HG02610 (cell line): ENCODE results near the gene OSER1.
A peak's percentile ranks its signal among the peaks of the same experiment; 100 is the strongest.
"Not testable (repeated sequence)": the region's sequence is repeated elsewhere in the genome, so short reads cannot be mapped to it uniquely, and the experiment has no call there.

Experiments used
- ATAC-seq: cut with Tn5 transposase; IDR thresholded peaks from one replicate; pipeline ENCODE4 v1.9.1; 2021; ENCODE audit warnings: mild to moderate bottlenecking, moderate library complexity; ENCODE audit not compliant: unreplicated experiment

The OSER1 gene

DNA sequence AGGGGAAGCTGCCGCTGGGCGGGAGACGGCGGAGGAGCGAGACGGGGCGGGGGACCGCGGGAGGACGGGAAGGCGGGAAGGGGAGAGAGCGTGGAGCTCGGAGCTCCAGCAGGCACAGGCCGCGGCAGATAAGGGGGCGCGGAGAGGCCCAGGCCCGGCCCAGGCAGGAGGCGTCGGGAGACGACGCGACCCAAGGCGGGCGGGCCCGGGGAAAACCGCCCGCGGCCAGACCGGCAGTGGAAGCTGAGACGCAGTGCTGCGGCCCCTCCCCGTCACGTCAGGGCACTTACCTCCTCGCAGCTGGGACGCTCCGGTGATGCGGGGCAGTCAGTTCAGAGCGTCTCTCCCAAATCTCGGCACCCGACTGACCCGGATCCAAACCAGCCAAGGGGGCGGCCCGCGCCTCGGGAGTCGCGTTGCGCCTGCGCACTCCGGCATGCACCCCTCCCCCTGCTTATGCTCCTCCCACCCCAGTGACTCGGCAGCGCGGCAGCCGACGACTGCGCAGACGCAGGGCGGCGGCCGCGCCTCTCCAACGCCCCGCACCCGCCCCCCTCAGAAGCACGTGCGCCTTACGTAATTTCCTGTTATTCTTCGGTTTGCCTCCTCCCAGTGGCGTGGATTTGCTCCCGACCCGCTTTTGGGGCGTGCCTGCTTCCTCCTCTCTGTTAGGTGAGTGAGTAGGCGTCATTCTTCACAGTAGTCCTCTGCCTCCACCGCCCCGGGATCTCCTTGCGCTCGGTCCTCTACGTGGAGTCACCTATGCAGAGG lies at the start of gene OSER1:
Gene OSER1 (minus strand): TSS at position 366 of the 771 bp plus-strand sequence. CDS start 3,814 bp downstream, outside the sequence.
- peak; percentile 86 for ATAC-seq

DNA sequence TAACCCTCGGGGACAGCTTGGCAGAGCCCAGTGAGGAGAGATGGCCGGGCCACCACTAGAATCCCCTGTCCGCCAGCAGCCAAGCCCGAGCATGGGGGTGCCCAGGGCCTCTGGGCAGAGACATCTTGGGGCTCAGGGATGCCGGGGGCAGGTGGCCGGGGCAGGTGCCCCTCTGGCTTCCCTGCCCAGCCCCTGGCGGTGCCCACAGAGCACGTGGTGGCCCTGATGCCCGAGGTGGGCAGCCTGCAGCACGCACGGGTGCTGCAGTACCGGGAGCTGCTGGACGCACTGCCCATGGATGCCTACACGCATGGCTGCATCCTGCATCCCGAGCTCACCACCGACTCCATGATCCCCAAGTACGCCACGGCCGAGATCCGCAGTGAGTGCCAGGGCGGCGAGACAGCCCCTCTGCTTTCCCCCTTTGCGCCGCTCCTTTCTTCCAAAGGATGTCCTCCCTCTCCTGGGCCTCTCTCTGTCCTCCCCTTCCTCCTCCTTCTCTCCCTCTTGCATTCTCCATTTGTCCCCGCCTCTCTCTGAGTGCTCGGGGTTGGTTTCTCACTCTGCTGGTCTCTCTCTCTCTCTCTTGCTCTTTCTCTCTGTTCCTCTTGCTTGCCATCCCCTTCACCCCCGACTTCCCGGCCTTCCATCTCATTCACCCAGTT lies 47.8 kb upstream of the OSER1 start:
- ATAC-seq = no peak

DNA sequence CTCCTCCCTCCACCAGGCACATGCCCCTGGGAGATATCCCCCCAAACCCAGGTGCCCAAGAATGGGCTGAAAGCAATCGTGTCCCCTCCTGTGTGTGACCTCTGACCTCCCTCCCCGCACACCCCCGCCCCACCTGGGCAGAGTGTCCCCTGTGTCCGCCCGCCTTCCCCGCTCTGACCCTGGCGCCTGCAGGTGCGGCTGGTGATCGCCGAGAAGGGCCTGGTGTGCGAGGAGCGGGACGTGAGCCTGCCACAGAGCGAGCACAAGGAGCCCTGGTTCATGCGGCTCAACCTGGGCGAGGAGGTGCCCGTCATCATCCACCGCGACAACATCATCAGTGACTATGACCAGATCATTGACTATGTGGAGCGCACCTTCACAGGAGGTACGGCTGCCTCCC lies 46.4 kb upstream of the OSER1 start:
- ATAC-seq = no peak

DNA sequence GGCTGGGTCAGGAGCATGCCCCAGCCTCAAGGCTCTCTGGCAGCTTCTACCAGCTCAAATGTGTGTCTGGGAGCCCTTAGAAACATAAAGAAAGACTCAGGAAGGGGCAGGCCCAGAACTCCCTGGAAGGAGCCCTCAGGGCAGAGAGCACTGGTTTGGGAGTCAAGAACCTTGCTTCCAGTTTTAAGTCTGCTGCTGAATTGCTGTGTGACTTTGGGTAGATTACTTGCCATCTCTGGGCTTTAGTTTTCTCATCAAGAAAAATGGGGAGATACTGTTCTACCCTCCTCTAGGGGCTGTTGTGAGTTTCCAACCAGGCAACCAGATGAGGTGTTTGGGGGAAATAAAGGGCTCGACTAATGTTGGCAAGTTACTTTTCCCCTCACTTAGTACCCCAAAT lies 45.4 kb upstream of the OSER1 start:
- no peak for ATAC-seq

DNA sequence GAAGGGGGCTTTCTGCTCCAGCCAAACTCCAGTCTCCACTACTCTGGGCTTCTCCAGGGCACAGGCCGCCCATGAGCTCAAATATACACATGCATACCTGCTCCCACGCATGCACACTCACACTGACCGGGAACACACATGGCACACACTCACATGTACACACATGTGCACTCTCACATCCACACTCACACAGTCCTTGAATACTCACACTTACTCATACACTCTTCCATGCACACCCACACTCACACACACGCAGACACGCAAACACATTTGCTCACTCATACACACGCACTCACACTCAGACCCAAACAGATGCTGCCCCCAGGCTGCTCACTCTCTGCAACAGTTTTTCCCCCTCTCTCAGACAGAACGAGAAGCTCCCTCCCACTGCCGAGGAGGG lies 43.5 kb upstream of the OSER1 start:
- ATAC-seq = no peak

DNA sequence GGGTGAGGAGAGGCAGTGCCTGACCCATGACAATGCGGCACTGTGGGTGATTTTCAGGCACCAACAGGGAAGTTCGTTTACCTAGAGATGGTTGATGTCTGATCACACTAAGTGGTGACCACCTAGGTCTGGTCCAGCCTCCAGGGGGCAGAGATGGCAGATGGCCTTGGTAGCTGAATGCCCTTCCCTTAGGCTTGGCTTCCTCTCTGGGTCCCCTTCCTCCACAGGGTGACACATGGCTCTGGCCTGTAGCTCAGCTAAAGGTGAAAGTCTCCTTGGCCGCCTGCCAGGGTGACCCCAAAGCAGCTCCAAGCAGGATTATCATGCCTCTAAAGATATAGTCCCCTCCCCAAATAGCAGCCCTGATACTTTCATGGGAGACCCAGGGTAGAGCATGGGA lies 43.0 kb upstream of the OSER1 start:
- no peak for ATAC-seq

DNA sequence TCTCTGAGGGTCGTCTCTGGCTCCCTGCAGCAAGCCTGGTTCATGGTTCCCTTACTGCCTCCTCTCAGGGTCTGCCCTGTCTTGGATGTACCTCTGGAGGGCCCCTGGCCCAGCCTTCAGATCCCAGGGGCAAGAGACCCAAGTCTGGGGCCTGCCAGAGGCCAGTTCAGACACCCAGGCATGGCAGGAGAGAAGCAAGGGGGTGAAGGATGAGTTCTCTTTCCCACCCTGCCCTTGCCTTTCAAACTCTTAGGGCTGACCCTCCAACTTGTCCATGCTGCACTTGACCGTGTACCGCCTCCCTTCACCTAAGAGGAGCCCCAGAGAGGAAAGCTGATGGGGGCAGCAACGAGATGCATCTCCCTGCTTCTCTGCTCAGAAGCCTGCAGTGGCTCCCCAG lies 40.7 kb upstream of the OSER1 start:
- no peak for ATAC-seq

DNA sequence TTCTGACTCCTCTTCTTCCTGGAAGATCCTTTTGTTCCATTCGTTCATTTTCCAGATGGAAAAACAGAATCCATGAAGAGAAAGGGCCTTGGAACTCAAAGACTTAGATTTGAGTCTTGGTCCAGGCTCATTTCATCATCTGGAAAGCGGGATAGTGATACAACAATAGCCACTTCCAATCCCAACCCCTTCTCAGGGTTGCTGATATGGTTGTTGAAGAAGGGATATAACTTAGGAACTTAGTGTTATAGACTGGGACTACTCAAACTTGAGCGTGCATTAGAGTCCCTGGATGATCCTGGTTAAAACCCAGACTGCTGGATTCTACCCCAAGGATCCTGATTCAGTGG lies 37.8 kb upstream of the OSER1 start:
- no peak for ATAC-seq

DNA sequence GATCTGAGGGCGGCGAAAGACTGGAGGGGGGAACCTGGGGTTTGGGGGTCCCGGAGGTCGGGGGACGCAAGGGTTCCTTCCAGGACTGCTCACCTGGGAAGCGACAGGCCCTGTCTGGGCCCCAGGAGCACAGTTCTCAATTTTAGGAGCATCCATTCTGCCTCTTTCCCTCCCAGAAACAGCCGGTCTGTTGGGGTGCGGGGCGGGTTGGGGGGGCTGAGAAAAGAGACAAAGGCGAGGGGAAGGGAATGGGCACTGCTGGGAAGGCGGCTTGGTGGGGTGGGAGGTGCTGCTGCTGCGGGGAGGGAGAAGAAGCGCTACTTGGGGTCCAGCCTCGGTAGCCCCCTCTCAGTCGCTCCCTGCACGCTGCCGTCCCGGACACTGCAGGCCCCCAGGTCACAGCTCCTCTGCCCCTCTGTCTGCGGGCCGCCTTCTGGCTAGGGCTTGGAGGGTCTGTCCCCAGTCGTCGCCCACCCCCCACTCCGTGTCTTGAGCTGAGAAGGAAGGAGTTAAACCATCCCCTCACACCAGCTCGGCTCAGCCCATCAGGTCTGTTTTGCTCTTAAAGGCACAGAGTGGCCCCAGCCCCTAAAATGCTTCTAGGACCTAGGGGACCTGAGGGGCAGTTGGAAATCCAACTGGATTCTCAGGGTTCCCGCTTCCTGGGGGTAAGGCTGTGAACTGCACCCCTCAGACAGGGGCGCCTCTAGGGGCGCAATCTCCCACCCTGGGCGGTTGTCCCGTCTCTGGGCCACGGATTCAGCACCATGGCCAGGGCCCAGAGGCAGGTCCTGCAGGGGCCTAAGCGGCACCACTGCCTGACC lies 37.2 kb upstream of the OSER1 start:
- no peak for ATAC-seq

DNA sequence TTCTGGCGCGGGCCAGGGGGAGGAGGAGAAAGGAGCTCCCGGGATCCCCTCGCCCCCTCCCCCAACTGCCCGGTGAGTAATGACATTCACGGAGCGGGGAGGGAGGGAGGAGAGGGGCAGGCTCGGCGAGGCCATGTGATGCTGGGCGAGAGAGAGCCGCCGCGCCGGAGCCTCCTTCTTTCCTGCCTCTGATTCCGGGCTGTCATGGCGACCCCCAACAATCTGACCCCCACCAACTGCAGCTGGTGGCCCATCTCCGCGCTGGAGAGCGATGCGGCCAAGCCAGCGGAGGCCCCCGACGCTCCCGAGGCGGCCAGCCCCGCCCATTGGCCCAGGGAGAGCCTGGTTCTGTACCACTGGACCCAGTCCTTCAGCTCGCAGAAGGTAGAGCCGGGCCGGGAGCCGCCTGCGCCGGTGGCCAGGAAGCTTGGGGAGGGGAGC lies 36.6 kb upstream of the OSER1 start, which contains the start of gene GDAP1L1:
Gene GDAP1L1 (plus strand): TSS at position 178 of the 441 bp plus-strand sequence. CDS start 27 bp downstream, at position 205.
- no peak for ATAC-seq

DNA sequence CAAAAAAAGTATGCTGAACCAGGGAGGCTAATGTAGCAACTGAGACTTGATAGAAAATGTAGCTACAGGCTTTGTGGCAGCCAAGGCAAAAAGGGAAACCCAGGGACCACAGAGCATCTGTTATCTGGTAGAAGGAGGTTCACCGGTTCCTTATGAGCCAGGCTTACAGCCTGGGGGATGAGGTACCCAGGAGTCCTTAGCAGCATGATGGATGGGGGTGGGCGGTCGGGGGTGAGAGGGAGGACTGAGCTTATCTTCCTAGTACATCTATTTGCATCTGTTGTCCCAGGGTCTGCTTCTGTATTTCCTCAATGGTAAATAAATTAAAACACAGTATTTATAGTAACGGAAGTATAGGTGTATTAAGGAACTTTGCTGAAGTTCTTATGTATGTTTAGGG lies 35.4 kb upstream of the OSER1 start:
- no peak for ATAC-seq

DNA sequence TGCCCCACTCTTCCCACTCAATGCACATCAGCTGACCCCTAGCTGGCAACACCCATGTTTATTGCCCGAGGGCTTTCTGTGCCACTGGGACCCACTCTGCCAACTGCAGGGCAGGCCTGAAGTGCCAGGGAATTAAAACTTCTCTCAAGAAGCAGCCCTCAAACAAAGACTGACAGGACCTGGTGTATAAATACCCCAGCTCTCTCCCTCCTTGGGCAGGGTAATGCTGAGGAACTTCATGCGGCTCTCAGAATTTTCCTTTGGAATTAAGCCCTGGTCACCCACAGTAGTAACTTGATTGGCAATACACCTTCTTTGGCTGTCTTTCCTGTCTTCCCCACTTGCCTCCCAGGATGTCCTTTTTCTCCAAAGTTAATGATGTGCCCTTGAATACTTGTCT lies 31.2 kb upstream of the OSER1 start:
- ATAC-seq = no peak

DNA sequence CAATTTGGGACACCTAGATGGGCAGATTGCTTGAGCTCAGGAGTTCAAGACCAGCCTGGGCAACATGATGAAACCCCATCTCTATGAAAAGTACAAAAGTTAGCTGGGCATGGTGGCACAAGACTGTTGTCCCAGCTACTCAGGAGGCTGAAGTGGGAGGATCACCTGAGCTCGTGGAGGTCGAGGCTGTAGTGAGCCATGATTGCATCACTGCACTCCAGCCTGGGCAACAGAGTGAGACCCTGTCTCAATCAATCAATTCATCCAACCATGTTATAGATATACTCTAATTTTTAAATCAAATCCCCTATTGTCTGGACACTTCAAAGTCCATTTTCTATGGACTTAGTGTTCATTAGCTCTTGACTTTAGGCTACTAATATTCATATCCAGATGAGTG lies 26.3 kb upstream of the OSER1 start:
- not testable (repeated sequence) for ATAC-seq

DNA sequence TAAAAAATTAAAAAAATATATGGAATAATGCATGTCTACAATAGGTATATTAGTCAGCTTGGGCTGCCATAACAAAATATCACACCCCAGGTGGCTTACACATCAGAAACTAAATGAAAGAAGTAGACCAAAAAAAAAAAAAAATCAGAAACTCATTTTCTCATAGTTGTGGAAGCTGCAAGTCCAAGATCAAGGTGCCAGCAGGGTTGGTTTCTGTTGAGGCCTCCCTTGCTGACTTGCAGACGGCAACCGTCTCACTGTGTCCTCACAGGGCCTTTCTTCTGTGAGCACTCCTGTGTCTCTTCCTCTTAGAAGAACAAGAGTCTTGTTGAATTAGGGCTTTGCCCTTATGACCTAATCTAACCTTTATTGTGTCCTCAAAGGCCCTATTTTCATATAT lies 25.1 kb upstream of the OSER1 start:
- no peak for ATAC-seq

DNA sequence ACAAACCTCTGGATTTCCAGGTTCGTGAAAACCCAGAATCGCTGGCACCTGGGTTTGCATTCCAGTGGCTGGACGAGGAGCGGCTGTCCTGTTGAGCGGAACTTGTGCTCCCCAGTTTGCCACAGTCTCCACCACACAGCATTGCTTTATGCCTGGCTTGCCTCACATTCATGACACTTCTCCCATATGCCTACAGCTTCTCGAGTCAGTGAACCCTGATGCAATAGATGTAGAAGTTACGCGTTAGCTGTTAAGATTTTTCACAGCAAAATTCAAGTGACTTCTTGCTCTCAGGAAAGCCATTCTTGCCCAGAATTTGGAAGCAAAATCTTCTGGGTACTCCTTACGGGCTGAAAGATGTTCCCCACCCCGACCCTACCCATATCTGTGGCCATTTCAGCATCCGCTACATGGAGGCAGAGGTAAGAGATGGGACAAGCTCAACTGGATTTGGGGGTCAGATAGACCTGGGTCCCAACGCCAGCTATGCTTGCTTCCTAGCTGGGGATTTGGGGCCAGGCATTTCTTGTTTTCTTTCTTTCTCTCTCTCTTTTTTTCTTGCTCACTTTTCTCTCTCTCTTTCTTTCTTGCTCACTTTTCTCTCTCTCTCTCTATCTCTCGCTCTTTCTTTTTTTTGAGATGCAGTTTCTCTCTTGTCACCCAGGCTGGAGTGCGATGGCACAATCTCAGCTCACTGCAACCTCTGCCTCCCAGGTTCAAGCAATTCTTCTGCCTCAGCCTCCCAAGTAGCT lies 24.2 kb upstream of the OSER1 start:
- no peak for ATAC-seq

DNA sequence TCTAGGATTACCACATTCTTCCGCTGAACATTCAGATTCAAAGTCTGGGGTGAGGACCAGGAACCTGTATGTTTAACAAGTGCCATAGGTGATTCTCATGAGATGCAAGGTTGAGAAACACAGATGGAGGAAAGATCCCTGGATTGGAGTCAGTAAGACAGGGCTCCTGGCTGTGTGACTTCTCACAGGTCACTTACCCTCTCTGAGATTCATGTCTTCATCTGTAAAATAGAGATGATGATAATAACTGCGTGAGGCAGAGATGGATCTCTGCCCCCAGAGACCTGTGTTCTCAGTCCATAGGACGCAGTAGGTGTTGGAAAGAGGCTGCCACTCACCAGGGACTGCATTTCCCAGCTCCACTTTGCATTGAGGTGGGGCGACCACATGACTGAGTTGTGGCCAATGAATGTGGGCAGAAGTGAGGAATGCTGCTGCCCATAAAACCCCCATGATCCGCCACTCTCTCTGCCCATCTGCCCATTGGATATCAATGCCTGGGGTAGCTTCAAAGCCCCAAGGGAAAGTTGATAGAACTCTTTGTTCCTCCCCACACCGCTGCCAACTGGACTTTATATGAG lies 23.0 kb upstream of the OSER1 start:
- no peak for ATAC-seq

DNA sequence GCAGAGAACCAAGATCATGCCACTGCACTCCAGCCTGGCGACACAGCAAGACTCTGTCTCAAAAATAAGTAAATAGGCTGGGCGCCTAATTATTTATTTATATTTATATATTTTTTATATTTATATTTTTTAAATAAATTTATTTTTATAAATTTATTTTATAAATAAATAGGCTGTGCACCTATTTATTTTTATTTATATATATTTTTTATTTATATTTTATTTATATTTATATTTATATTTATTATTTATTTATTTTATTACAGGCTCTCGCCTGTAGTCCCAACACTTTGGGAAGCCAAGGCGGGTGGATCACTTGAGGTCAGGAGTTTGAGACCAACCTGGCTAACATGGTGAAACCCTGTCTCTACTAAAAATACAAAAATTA lies 21.9 kb upstream of the OSER1 start:
- ATAC-seq = not testable (repeated sequence)

DNA sequence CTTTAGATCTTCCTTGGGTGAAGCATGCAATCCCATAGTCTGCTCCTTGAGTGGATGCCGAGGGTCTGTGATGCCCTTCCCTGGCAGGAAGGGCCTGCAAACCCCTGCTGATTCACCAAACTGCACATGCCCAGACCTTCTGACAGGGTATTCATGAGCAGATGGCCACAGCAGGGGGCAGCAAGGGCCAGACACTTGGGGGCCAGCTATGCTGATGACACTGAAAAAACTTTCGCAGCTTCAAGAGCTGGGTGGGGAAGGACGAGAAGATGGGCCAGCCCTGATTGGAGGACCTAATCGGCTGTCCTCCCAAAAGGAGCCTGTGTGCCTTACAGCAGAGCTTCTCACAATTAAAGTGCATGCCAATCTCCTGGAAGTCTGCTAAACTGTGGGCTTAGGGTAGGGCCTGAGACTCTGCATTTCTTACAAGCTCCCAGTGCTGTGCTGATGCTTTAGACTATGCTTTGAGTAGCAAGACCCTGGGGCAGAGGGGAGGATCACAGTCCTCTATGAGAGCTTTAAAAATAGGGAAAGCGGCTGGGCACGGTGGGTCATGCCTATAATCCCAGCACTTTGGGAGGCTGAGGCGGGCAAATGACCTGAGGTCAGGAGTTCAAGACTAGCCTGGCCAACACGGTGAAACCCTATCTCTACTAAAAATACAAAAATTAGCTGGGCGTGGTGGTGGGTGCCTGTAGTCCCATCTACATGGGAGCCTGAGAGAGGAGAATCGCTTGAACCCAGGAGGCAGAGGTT lies 21.3 kb upstream of the OSER1 start:
- ATAC-seq = no peak

DNA sequence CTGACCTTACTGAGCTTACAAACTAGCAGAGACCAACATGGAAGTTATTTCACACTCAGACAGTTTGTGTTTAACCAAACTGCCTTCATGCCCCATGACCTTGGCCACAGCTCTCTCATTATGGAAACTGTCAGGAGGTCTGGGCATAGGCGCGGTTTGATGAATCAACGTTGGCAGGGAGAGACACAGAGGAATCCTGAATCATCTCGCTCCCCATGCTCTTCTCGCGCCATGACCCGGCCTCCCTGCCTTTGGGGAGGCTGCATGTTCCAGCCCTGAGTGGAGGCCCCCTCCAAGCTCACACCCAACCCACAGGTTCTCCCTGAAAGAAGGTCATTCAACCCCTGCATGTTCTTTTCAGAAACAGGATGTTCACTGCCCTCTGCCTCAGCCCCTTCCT lies 20.6 kb upstream of the OSER1 start:
- no peak for ATAC-seq
